ENCODE data around the gene YWHAQ.
"Not testable (repeated sequence)": the region's sequence is repeated elsewhere in the genome, so short reads cannot be mapped to it uniquely, and the experiment has no call there.

YWHAQ gene

DNA sequence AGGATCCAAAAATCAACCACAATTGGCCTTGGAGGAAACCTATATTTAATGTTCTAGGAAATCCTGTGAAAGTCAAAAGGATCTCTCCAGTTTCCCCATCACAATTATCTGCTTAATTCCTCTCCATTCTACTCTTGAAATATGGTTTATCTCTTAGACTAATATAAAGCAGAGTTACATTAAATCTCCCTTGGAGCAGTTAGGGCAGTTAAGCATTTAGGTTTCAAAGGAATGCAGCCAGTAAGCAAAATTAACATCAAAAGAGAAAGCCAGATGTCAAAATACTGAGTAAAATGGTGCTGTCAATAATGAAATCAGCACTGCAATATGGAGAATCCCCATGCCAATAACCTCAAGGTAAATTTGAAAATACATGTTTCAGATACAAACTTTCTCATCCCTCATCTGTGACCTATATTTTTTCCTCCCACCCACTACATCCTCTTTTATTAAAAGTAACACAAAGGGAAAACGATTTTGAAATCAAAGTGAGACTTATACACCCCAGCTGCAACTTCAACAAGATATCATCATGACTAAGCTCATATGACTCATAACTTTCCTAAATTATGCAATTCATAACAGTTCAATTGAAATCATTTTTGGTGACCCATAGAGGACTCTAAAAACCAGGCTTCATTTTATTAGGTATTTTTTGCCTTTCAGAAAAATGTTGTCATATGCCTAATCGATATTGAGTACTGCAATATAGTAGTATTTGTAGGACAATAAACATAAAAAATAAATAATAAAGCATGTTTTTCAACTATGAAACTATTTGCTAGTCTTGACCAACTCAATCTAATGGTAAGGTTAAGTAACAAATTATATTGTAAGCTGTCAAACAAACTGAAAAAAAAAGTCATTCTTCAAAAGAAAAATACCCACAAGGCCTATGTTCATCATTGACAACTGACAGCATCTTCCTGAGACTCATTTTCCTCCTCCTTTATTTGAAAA is 78.3 kb downstream of the YWHAQ start:
- DNase-seq (ENCODE audit: low read depth in 2 of 2) = no peak

GRCh38 chr2:9550859-9551391 is 79.9 kb downstream of the YWHAQ start:
- not testable (repeated sequence) for DNase-seq (ENCODE audit: low read depth in 2 of 2)

DNA sequence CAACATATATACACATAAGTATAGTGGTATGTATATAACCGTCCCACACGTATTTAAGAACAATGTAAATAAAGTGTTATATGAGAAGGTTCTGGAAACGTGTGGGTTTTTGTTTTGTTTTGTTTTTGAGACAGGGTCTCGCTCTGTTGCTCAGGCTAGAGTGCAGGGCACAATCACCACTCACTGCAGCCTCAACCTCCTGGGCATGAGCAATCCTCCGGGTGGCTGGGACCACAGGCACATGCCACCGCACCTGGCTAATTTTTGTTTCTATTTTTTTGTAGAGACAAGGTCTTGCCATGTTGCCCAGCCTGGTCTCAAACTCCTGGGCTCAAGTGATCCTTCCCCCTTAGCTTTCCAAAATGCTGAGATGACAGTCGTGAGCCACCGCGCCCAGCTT is 81.4 kb downstream of the YWHAQ start:
- no peak for DNase-seq (ENCODE audit: low read depth in 2 of 2)

DNA sequence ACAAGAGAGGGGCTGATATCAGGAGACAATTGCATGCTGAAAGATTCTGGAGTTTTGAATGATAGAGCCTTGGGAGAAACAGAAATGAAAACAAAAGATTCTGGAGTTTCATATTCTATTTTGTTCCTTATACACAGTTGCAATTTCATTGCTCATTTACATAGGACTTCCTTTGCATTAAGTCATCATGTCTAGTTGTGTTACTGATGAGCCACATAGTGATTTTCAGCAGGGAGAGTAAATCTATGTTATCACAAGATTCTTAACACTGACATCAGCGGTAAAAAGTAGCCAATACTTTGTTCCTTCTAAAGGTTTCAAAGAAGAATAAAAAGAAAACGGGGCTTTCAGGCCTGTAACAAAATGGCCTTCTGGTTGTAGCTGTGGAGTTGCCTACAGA is 82.3 kb downstream of the YWHAQ start:
- DNase-seq (ENCODE audit: low read depth in 2 of 2) = no peak

DNA sequence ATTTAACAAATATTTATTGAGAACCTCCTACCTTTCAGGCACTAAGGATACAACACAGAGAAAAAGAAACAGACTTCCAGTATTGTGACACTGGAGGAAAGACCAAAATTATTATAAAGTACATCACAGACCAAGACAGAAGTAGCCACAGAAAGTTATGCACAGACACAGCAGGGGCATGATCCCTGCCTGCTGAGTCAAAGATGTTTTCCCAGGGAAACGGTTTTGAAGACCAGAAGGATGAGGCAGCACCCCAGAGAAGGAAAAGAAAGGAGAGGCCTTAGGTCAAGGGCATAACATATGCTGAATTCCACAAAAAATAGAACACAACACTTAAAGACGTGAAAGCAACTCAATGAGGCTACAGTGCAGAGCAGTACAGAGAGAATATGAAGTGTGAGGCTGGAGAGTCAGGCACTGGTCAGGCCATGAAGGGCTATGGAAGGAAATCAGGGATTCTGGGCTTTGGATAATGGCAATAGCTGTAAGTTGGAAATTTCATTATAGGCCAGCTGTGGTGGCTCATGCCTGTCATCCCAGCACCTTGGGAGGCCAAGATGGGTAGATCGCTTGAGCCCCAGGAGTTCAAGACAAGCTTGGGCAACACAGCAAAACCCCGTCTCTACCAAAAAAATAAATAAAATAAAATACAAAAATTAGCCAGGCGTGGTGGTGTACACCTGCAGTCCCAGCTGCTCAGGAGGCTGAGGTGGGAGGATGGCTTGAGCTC is 83.4 kb downstream of the YWHAQ start:
- DNase-seq (ENCODE audit: low read depth in 2 of 2) = no peak

- no peak for DNase-seq (ENCODE audit: low read depth in 2 of 2)
These were observed 85.3 kb downstream of the YWHAQ start for GRCh38 chr2:9545502-9545901.

DNA sequence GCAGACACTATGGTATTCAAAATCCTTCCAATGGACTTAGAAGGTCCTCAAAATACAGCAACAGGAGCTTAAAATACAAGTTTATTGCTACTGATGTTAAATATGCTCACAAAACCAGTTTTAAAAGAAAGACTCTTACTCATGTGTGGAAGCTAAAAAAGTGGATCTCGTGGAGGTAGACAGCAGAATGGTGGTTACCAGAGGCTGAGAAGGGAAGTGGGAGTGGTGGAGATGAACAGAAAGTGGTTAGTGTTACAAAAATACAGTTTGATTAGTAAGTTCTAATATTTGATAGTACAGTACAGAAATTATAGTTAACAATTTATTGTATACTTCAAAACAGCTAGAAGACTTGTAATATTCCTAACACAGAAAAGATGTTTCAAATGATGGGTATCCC is 87.2 kb downstream of the YWHAQ start:
- DNase-seq (ENCODE audit: low read depth in 2 of 2) = no peak

DNA sequence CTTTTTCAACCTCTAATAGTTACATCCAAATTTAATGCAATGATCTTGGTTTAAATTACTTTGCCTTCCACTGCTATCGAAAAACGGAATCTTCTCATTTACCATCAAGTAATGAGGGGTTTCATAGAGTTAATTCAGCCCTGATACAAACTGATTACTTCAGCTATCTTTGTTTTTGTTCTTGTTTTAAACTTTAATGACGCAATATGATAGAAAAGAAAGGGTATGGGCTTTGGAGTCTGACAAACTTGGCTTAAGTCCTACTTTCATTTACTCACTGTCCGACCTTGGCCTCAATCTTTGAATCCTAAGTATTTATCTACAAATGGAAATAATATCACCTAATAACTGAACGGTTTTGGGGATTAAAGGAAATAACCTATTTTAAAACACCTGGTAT is 91.3 kb downstream of the YWHAQ start:
- DNase-seq (ENCODE audit: low read depth in 2 of 2) = no peak

- DNase-seq (ENCODE audit: low read depth in 2 of 2) = no peak
These were observed 92.7 kb downstream of the YWHAQ start for GRCh38 chr2:9538000-9538507.

GRCh38 chr2:9536504-9536903 is 94.3 kb downstream of the YWHAQ start:
- DNase-seq (ENCODE audit: low read depth in 2 of 2) = no peak

- no peak for DNase-seq (ENCODE audit: low read depth in 2 of 2)
These were observed 95.6 kb downstream of the YWHAQ start for GRCh38 chr2:9535177-9535576.

Data from stimulated activated CD8-positive, alpha-beta memory T cell treated with anti-CD3 and anti-CD28 coated beads, Interleukin-2, amount 100 ng/mL, for 1 hour (primary cell).